Activated CD4-positive, alpha-beta T cell treated with anti-CD3 and anti-CD28 coated beads, Interleukin-2, Interleukin-6, amounts not matched to agents 100 ng/mL and 50 ng/mL, durations not matched to agents 16 hours and 8 hours (primary cell): ENCODE measurements around the gene LENEP.

Experiments used
- DNase-seq: peaks from one replicate; pipeline ENCODE4 v3.0.0-alpha.2; 2020

Gene LENEP

GRCh38 chr1:155030243-155030795 lies 36.9 kb downstream of the LENEP start:
- DNase-seq, result no peak

- DNase-seq, result no peak
Observed at GRCh38 chr1:155030899-155031298, 37.5 kb downstream of the LENEP start.

- DNase-seq, result no peak
Observed at GRCh38 chr1:155032886-155033285, 39.5 kb downstream of the LENEP start.

DNA sequence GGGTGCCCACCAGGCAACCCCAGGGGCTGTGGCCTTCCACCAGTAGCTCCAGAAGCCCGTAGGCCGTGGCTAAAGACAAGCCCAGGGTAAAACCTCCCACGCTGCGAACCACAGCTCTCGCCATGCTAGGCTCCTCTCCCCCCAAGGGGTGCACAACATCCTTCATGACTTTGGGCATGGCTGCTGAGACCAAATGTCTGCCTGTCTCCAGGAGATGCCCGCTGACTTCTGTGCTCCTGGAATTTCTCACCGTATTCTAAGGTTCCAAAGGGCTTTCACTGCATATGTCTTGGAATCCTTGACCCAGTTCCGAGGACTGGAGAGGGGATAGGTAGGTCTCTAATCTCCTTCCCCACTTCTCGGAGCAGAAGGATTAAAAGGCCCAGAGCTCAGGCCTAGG lies 40.1 kb downstream of the LENEP start, which contains the start of the genes DCST1 and DCST2:
Gene DCST1 (plus strand): TSS at position 301 of the 400 bp plus-strand sequence. CDS start 213 bp downstream, outside the sequence.
Gene DCST2 (minus strand): TSS at position 258 of the 400 bp plus-strand sequence. CDS start 80 bp downstream, at position 178.
- DNase-seq, result no peak

DNA sequence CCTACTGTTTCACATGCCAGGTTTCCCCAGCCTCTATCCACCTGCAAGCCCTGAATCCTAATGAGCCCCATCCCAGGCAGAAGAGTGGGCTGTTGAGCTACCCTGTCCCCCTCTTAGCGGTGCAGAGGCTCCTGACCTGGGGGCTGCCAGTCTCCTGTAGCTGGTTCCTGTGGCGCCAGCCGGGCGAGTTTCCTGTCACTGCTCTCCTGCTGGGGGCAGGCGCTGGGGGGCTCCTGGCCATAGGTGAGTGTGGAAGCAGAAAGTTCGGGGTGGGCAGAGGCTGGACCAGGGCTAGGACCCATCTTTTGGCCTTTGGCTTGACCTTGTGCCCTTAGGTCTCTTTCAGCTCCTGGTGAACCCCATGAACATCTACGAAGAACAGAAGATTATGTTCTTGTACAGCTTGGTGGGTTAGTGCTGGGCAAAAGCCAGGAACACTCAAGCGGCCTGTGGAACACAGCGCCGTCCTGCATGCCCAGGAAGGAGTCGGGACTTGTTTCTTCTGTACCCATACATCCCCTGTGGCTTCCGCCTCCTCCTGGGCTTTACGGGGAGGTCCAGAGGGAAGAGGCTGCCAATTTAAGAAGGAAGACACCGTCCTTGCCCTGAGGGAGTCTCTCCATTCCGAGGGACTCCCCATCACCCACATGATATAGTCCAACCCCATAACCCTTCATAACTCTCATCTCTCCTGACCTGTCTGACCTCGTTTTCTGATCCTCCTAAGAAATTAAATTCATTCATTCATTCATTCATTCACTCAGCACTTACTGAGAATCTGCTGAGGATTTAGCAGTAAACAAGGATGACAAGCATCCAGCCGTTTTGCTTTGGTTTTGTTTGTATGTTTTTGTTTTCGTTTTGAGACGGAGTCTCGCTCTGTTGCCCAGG lies 41.2 kb downstream of the LENEP start:
- DNase-seq, result no peak

DNA sequence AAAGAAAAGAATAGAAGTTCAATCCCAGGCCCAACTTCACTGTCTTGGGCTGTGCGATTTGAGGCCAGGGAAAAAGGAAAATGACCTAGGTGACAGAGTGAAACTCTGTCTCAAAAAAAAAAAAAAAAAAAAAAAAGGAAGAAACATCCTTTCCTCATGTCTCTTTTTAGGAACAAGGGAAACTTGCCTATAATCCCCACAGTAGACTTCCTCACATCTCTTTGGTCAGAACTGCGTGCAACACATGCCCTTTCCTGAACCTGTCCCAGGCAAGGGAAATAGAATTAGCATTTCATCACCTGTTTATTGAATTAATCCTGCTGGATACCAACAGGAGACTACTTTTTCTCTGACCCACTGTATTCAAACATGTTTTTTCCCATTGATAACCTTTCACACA lies 42.5 kb downstream of the LENEP start:
- no peak for DNase-seq

GRCh38 chr1:155037043-155037442 lies 43.7 kb downstream of the LENEP start:
- no peak for DNase-seq

DNA sequence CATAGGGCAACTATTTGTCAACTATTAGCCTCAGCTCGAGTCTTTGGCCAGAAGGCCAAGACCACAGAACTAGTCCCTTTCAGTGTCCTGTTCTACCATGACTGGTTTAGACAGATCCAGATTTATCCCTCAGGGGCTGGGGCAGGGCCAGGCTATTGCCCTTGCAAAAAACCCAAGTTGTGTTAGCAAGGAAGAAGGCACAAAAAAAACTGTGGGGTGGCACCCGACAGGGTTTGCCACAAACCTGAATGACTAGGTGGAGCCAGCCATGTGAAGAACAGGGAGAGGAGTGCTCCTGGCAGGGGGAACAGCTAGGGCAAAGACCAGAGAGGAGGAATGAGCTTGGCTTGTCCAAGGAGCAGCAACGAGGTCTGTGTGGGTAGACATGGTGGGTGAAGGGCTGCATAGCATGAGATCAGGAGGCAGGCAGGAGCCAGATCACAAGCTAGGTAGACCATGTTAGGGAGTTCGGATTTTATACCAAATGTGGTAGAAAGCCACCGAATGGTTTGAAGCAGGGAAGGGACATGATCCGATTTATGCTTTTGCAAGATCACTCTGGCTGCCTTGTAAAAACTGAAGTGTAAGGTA lies 44.6 kb downstream of the LENEP start:
- no peak for DNase-seq

DNA sequence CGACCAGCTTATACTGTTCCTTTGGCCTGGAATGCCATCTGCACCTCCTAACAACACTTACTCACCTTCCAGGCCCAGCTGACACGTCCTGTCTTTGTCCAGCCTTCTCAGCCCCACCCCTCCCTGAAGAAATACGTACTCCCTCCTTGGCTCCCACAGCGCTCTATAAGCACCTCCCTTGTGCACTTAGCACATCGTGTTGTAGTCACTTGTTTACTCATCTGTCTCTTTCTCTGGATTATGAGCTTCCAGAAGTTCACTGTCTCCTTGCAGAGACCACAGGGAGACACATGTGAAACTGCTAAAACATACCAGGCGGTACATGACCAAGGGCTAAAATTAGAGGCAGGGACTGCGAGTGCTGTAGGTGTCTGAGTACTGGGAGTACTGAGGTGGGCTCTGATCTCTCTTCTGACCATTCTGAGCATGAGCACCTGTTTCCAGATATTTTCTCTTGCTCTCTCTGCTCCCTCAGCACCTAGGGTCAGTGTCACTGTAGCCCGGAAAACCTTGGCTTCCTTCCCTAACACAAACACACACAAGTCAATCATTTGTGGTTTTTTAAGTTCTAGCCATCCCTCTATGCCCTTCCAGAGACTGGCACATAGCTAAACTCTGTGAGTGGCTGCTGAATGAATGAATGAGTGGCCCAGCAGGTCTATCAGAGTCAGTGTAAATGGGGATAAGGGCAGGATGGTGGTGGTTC lies 45.4 kb downstream of the LENEP start:
- no peak for DNase-seq

- no peak for DNase-seq
Observed at GRCh38 chr1:155039308-155039669, 45.9 kb downstream of the LENEP start.

DNA sequence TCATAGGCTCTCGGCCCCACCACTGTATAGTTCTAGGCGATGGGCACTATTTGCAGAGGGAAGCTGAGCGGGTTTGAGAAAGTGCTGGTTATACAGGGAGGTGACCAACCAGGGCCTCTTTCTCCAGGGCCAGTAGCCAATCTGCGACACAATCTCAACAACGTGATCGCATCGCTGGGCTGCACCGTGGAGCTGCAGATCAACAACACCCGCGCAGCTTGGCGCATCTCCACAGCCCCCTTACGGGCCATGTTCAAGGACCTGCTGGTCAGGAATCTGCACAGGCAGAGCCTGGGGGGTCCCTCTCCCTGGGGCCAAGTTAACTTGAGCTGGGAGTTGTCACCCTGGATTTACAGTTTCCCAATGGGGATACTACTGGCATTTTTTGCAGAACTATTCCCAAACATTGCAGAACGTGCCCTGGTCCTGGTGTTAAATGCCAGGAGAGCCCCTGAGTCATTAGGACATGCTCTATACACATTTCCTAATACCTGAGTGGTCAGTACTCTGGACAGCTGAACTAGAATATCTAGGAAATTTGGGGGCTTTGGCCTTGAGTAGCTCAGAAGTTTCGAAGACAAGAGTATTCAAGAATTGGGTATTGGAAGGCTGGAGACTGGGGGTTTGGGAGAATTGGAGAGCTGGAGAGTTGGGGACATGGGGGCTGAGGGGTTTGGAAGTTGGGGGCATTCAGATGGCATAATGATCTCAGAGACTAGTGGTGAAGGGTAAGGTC lies 47.1 kb downstream of the LENEP start:
- DNase-seq, result no peak

- DNase-seq, result no peak
Observed at GRCh38 chr1:155042789-155043188, 49.4 kb downstream of the LENEP start.

DNA sequence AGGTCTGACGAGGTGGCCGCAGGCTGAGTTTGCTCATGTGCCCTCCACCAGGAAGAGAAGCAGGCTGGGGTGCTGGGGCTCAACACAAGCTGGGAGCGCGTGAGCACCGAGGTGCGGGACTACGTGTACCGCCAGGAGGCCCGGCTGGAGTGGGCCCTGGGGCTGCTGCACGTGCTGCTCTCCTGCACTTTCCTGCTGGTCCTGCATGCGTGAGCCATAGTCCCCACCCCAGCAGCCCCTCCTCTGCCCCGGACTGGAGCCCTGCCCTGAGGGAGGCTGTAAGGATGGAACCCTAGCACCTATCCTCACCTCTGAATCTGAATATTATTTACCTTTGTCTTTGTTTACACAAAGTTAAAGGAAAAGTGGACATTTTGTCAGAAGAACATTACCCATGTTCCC lies 49.9 kb downstream of the LENEP start:
- DNase-seq, result no peak

DNA sequence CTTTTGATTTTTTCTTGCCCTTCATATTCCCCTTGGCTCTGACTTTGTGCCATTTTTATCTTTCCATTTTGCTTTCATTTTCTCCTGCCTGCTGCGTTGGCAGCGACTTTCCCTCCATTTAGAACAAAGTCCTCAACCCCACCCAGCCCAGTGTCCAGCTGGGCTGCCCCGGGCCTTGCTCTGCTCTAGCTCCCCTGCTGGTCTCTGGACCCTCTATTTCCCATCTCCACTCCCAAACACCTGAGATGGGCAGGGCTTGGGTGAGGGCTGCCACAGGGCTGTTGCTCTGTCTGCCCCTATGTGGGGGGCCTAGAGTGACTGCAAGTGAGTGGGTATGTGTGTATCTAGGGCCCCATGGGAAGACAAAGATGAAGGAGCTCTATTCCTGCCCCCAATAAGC lies 50.4 kb downstream of the LENEP start:
- DNase-seq, result no peak
